NCI-H1048 (cell line): ENCODE data around the gene SERPINA10.
"Not testable (repeated sequence)": the region's sequence is repeated elsewhere in the genome, so short reads cannot be mapped to it uniquely, and the experiment has no call there.

ENCODE experiments used
- DNase-seq: peaks from one replicate; lab custom pipeline; 2025; lab: John Stamatoyannopoulos, UW

Gene SERPINA10

DNA sequence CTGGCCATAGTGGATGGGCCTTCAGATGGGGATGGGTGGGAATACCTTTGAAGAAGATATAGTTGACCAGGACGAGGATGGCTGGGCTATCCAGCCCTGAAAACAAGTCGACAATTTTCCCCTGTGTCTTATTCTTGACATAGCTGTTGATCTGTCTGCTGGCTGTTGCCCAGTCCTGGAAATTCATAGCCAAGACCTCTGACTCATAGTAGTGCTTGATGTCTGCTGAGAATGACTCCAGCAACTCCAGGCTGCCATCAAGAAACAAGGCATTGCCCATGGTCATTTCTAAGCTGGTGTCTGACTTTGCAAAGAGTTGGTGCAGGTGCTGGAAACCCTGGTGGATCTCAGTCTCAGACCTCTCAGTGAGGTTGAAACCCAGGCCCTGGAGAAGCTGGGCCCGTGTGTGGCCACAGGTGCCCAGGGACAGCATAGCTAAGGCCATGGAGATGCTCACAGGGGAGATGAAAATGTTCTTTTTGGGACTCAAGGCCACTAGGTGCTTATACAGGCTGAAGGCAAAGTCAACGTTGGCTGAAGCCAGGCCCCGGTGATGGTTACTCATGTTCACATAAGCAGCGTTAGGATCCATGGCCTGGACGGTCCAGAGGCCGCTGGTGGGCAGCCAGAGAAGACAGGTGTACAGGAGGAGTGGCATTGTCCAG, 21.1 kb upstream of the SERPINA10 start:
- no peak for DNase-seq

DNA sequence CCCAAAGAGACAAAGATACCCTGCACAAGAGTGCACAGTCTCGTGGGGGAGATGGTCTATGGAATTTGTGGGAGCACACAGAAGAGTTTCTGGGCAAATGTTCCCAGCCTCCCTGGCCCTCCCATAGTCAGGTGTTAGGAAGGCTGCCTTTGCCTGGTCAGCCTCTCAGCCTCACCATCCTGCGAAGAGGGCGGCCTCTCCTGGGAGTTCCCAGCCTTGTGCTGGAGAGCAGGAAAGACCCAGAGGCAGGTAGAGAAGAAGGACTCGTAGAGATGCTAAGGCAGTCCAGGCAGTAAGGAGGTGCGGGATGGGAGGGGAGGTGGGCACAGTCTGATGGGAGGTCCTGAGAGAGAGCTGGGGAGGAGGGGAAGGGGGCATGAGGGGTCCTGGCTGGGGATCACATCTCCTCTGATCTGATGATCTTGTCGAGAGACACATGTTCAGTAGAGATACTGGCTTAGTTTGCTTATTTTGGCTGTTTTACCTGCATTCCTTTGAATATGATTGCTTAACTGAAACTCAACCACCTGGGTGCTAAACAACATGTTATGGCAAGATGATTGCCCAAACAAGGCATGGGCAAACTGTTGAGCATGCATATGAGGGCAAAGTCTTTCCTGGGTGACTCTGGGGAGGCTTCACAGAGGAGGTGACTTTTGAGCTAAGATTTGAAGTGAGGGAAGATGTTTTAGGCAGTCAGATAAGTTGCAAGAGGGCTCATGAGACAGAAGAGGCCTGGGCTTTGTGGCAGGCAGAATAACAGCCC, 19.6 kb upstream of the SERPINA10 start:
- DNase-seq = no peak

DNA sequence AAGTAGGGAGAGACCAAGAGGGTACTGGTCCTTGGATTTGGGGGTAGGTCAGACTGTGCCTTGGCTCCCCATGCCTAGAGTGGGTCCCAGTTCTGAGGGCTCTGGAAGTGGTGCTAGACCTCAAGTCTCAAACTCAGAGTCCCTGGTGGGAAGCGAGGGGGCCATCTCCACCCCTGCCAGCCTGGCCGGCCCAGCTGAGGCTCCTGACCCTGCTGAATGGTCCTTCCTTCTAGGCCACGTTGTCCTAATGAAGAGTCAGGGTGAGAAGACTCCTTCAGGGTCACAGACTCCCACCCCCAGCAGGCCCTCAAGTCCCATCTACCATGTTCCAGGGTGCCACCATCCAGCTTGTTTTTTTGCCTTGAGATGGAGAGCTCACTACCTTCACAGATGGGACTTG, 17.2 kb upstream of the SERPINA10 start:
- no peak for DNase-seq

DNA sequence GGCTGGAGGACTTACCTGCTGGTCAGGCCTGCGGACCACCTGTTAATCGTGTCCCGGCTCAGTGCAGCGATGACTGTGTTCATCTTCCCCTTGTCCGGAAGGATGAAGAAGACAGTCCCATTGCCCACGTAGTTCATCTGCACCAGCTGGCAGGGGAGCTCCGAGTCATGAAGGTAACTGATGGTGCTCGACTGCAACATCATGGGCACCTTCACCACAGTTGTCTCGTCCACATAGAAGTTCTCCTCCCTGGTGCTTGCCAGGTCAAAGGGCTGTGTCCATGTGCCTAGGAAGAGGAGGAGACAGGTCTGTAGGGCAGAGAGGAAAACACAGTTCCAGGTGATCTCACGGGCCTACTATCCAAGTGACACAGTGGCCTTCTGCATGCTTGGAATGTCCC, 16.7 kb upstream of the SERPINA10 start:
- DNase-seq = no peak

DNA sequence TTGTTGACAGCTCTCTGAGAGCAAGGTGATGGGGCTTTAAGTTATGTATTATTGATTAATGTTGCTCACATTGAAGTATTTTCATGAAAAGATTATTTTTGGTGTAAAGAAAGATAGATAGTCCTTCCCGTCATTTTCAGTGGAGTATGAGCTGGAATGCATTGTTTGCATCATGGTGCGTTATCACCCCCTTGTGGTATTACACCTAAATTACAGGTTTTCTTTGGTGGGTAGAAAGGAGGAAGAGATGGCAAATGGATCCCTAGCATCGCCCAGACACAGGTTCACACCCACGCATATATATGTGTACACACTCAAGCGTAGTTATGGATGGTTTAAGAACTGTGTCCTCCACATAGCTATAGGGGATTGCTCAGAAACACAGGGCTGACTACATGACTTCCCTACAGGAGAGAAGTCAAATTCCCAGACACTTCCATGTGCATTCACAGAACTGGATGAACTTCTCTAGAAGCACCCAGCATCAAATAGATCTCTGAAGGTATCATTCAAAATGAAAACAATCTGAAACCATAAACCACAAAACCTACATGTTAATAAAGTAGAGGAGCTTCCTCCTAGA, 14.4 kb upstream of the SERPINA10 start:
- DNase-seq = no peak

DNA sequence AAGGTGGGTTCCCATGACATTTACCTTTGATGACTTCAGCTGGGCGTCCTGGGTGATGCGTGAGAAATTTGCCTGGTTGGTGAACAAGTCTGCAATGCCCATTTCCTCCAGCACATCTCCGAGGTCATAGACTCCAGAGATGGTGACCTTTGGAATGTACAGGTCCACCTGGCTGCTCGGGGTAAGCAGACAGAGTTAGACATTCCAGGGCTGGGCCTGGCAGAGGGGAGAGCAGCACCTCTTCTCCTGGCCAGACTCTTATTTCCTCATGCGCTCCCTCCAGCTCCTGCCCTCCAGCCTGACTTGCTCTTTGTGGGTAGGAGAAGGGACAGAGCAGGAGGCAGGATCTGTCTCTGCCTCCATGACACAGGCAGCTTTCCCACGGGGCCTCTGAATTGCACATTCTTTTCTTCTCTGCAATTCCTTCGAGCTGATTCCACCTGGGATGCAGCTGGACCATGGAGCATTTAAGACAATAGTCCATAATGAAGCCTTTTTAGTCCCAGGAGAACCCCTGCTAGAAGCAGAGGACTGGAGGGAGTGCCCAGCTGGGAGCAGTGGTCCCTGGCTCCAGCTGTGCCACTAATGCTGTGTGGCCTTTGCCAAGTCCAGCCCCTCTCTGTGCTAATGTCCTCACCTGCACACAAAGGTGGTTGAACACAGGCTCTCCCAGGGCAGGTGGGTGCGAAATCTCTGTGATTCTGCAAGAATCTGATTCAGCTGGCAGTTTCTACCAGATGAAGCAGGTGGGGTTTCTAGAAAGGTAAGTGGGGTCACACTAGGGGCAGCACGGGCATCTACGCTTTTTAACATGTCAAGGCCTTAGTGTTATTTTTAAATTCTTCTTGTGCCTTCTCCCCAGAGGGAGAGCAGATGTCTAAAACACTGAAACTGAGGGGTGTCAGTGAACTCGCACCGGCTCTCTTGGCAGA, 13.2 kb upstream of the SERPINA10 start:
- DNase-seq = no peak

DNA sequence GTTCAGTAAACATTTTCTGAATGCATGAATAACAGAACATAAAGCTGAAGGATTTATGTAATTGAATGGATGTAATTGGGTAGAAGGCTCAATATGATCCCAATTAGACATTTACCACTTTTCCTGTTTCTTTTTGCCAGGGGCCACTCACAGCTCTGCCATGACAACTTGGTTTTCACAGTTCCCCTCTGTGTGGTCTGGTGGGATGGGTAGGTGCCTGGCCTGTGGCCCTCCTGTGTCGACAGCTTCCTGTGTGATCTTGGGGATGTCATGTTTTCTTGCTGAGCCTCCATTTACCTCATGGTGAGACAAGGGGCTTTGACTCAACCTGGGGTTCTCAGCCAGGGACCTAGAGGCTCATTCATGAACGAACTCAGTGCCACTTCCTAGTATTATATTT, 12.6 kb upstream of the SERPINA10 start:
- DNase-seq = no peak

DNA sequence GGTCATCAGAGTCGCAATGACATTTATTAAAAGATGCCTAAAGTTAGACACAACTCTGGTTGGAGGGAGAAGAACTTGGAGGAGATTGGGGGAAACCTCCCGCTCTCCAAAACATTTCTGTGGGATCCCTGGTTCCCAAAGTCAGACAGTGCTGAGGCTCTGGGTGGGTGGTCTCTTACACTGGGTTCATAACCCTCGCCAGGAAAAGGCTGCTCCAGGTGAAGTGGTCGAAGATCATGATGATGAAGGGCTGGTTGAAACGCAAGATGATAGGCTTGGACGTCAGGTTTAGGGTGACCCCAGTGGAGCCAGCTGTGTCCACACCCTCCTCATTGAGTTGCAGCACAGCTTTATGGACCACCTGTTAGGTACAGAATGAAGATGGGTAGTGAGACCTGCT, 11.2 kb upstream of the SERPINA10 start:
- no peak for DNase-seq

DNA sequence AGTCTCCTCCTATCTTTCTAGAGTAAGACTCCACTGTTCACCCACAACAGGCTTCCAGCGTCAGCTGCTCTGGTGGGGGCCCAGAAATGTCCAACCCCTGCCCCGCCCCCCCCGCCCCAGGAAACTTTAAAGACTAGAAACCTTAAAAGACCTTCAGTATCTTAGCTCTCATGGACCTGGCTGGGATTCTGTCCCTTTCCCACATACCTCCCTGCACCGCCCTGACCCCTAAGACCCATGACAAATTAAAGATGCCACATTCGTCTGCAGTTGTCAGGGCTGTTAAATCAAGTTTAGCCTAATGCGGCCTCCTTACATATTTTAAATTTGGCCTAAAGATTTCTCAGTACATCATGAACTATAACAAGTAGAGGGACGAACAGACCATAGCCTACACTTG, 10.0 kb upstream of the SERPINA10 start:
- DNase-seq = no peak

DNA sequence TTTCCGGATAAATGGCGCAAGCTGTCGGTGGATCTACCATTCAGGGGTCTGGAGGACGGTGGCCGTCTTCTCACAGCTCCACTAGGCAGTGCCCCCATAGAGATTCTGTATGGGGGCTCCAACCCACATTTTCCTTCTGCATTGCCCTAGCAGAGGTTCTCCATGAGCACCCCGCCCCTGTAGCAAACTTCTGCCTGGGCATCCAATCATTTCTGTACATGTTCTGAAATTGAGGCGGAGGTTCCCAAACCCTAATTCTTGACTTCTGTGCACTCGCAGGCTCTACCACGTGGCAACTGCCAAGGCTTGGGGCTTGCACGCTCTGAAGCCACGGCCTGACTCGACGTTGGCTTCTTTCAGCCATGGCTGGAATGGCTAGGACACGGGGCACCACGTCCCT, 5.1 kb upstream of the SERPINA10 start:
- no peak for DNase-seq

DNA sequence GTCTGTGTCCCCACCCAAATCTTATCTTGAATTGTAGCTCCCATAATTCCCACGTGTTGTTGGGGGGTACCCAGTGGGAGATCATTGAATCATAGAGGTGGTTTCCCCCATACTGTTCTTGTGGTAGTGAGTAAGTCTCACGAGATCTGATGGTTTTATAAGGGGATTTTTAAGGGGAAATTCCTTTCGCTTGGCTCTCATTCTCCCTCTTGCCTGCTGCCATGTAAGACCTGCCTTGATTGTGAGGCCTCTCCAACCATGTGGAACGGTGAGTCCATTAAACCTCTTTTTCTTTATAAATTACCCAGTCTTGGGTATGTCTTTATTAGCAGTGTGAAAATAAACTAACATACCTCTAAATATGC, 3.1 kb upstream of the SERPINA10 start:
- not testable (repeated sequence) for DNase-seq

DNA sequence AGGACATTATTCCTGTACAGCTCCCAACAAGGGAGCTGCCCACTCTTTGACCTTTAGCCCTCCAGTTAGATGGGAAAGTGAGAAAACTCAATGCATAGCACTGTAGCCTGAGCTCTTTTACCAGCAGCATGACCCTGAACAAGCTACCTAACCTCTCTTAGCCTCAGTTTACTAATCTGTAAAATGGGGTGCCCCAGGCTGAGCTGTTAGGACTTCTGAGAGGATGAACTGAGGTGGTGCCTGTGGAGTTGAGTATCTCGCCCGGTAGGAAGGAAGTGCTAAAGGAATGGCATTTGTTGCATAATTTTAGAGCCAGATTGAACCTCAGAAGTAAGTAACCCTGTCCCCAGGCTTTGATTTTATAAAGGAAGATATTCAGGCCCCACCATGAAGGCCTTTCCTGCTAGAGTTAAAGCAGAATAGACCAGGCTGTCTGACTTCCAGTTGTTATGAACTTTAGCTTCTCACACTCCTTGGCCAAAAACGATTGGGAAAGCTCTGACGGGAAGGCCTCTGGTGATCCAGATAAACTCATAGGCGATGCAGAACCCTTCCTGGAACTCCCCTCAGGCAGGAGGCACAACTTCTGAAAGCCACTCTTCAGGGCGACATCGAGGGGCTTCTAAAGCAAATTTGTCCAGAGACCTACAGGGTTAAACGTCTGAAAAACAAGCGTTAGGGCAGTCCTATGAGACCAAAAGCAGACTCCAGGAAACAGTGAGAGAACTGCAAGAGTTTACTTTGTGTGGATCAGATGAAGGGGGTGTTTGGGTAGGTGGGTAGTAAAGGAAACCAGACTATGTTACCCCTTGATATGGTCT, 2.5 kb upstream of the SERPINA10 start:
- DNase-seq = no peak

DNA sequence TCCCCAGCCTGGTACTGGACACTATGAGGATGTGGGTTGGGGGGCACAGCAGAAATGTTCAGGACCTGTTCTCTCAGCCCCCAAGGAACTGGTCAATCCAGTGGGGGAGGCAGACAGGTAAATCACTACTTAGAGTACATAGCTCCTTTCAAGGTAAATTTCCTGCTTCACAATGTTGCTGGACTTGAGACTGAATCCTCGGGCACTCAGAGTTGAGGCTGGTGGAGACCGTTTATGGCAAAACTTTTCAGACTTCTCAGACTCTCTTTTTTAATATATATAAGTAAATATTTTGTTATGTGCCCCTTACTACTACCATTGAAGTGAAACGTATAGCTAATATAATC, 483 bp upstream of the SERPINA10 start:
- no peak for DNase-seq

DNA sequence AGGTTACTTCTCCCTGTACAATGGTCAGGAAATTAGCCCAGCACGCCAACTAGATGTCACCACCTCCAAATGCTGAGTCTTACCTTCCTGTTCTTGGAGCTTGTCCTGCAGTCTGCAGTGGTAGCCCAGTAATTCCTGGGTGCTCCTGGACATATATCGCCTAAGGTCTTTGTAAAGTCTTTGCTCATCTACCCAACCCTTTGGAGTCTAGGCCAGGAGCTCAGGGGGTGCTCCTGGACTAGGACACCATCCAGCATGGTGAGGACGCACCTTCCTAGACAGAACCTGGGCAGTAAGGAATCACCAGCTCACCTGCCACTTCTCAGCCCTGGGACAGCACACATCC, 569 bp downstream of the SERPINA10 start:
- no peak for DNase-seq

DNA sequence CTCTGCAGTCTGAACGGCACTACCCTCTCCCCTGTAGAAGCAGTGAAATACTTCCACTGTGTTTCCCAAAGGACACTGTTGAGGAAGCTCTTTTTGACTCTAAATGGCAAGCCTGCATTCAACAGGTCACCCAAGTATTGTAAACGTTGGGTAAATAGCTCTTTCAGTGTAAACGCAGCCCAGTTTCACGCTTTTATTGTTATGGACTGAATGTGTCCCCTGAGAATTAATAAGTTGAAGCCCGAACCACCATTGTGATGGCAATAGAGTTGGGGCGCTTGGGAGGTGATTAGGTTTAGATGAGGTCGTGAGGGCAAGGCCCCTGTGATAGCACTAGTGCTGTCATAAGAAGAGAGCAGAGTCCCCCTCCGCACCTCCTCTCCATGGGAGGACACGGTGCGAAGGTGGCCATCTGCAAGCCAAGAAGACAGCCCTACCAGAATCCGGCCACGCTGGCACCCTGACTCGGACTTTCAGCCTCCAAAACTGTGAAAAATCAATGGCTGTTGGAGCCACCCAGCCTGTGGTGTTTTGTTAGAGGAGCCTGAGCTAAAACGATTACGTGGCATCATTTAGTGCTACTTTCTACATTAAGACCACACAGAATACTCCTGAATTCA, 1.1 kb downstream of the SERPINA10 start:
- no peak for DNase-seq

DNA sequence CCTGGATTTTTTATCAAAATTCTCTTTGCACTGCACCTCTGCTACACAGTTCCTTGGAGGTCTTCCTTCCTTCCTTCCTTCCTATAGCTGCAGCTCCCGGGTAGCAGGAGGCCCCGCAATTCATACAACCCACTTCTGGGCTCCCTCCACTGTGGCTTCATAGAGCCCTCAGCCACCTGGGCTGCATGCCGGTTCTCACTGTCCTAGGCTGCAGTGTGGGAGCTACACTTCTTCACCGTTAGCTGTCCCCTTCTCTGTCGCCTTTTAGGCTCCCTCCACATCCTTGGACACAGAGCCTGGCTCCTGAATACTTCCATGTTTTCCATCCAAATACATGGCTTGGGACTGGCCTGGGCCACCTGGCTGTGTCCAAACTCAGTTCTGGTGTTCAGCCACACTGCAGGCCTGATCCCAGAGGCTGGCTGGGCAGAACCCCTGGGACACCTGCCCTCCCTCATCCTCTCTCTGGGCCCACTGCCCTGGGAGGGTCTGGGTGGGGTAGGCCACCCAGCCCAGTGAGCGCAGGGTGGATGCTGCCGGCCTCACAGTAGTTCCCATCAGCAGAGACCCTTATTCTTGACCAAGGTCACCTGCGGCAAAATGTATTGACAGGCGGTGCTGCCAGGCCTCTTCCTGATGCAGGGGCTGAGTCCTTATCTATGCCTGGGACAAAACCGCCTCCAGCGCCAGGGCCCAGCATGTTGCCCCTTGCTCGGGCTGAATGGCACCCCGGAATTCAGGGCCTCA, 1.7 kb downstream of the SERPINA10 start:
- DNase-seq = no peak

DNA sequence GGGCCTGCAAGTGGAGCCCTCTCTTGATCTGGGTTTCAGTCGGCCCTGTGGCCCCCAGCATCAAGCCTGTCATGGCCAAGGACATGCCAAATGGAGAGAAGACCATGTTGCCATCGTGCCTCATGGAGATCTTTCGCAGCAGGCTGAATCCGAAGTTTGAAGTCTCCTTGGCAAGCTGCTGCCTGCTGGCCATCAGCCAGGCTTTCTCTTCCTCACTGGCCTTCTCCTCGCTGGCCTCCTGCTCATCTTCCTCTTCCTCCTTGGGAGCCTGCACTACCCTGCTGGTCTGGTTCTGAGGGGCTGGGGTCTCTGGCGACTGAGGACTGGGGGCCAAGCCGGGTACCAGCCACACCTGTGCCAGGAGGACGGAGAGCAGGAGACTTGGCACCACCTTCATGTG, 2.9 kb downstream of the SERPINA10 start:
- DNase-seq = no peak

DNA sequence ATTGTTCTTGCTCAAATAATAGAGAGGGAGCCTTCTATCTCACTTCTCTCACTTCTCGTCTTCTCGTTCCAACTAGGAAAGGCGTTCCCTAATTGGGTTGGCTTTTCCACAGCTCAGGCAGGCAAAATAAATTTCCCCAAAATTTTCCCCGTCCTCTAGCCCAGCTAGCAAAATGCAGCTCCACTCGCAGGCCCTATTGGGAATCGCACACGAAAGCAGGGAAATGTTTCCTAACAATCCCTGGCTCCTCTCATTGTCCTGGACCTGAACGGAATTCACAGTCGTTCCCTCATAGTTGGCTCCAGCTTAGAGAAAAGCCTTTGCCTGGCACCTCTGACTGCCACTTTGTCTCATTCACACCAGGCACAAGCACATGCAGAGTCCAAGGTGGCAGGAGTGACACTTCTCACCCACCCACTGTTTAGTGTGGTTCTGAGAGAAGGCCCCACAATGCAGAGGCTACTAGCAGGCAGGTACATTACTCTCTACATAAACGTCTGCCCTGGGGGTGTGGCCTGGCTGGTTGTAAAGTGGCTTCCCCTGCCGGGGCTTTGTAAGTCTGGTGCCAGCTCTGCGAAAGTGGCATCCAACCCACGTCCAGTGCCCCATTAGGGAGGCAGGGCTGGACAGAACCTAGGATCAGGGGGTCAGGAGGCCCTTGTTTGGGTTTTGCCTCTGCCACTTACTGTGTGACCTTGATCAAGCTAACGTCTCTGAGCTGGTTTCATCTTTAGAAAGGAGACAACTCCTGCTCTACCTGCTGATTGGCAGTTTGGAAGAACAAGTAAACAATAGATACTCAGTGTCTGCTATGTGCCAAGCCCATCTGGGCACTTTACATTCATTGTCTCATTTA, 4.2 kb downstream of the SERPINA10 start:
- no peak for DNase-seq

DNA sequence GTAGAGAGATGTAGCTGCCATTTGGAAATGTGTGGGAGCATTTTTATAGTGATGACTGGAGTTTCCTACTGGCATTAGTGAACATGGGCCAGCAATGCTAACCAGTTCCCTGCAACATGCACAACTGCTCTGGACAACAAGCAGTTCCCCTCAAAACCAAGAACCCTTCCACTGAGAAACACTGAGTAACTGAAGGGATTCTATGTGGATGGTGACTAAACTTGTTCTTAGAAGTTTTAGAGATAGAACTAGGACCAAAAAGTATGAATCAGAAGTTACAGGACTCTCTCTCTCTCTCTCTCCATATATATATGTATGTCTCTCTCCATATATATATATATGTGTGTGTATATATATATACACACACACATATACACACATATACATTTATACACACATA, 7.9 kb downstream of the SERPINA10 start:
- no peak for DNase-seq

DNA sequence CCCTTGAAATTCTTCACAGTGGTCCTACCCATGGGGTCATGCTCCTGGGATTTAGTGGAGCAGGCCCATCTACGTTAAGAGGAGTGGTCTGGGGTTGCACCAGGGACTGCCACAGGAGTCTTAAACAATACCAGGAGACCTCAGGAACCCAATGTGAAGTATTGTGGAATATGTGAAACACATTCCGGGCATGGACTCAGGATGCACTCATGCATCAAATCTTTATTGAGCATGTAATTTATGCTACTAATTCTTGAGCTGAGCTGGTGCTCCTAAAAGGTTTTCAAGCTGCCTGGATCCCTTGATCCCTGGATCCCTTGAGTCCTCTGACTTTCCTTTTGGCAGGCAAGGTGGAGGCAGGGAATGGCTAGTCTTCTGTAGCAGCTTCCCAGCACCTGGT, 8.8 kb downstream of the SERPINA10 start:
- DNase-seq = no peak
